Erythroblast (primary cell): ENCODE results near the gene CEP85.

ENCODE experiments used
- GATA1 ChIP-seq: IDR thresholded peaks from 2 replicates; pipeline ENCODE4 v1.6.1; 2011; ENCODE audit warnings: low read depth, mild to moderate bottlenecking, control low read depth, low read length, moderate library complexity
- POLR2A ChIP-seq: IDR thresholded peaks from 2 replicates; pipeline ENCODE4 v1.6.1; 2011; ENCODE audit warnings: mild to moderate bottlenecking, low read length

GRCh38 chr1:26314501-26314900 lies 80.5 kb downstream of the CEP85 start:
- no peak for TF ChIP-seq POLR2A
- TF ChIP-seq GATA1: no peak
